Tibial artery (tissue), 4 donors: ENCODE measurements around the gene ASB7.

Source experiments
- DNase-seq, 2 donors: peaks; one replicate each; pipeline ENCODE4 v3.0.0-alpha.2; 2019
- H3K27ac ChIP-seq, 2 donors: fragments of 200-600 bp; sonication (generic) in 1 of 2; 1 replicate in 1 of 2; 2 replicates in 1 of 2; pipeline ENCODE4 v1.5.1; 2018 to 2019; ENCODE audit warnings: mild to moderate bottlenecking in 1 of 2
- H3K27me3 ChIP-seq, 2 donors: fragments of 200-600 bp; sonication (generic) in 1 of 2; one replicate each; pipeline versions ENCODE4 v1.5.1 to v1.6.0; 2016 to 2019
- H3K36me3 ChIP-seq, 3 donors: fragments of 200-600 bp; sonication (generic) in 2 of 3; one replicate each; pipeline ENCODE4 v1.5.1; 2016 to 2019; ENCODE audit warnings: mild to moderate bottlenecking in 2 of 3
- H3K4me1 ChIP-seq, 4 donors: fragments of 200-600 bp; sonication (generic) in 2 of 4; 1 replicate in 3 of 4; 2 replicates in 1 of 4; pipeline ENCODE4 v1.5.1; 2016 to 2019
- H3K4me3 ChIP-seq, 2 donors: fragments of 200-600 bp; sonication (generic) in 1 of 2; 1 replicate in 1 of 2; 2 replicates in 1 of 2; pipeline ENCODE4 v1.5.1; 2018 to 2019; ENCODE audit warnings: mild to moderate bottlenecking in 2 of 2
- H3K9me3 ChIP-seq, 3 donors: fragments of 200-600 bp; sonication (generic) in 1 of 3; one replicate each; pipeline ENCODE4 v1.5.1; 2016 to 2019
- intact Hi-C: fragments of 100-400 bp; cut with DNase I; formaldehyde crosslinking; loops from one replicate; pipeline ENCODE4 v1.15.0; 2023; ENCODE audit warnings: low total_unique reads
- TF ChIP-seq, protein P1 (sequence below), 2 experiments: fragments of 200-600 bp in 1 of 2; fragments of 450-650 bp in 1 of 2; IDR thresholded peaks; one replicate each; pipeline ENCODE4 v1.5.1; 2017 to 2019; ENCODE audit warnings: antibody characterized with exemption in 2 of 2, mild to moderate bottlenecking in 1 of 2, moderate library complexity in 1 of 2

ASB7 gene

DNA sequence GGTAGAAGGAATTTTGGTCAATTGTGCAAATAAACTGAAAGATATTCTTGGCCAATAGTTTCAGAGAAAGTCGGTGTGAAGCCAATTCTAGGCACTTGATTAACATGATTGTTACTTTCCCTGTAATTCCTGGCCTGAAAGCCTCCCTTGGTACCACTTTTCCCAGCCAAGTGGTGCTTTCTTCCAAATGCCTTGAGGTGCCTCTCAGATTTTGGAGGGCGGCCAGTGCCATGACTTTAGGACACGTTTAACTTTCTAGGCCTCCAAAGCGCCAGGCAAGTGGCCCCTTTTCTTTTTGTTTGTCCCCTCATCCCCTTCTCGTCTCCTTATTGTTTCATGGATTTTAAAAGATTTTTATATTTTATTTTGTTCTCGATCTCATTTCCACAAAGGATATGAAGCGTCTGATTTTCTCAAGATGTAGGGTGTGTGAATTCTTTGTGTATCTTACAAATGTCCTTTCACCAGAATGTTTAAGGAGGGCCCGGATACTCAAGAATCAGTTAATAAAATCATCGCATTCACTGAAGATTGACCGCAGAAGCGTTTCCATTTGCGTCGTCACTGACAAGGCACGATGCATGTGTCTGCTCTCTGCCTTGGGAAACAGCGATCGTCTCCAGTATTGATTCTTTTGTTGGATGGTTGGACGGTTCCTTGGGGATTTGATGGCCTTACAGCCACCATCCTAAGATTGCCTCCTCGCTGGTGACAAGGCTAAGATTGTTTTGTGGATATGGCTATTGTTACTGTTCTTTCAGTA, 87.8 kb downstream of the ASB7 start:
- TF ChIP-seq, protein P1, sequence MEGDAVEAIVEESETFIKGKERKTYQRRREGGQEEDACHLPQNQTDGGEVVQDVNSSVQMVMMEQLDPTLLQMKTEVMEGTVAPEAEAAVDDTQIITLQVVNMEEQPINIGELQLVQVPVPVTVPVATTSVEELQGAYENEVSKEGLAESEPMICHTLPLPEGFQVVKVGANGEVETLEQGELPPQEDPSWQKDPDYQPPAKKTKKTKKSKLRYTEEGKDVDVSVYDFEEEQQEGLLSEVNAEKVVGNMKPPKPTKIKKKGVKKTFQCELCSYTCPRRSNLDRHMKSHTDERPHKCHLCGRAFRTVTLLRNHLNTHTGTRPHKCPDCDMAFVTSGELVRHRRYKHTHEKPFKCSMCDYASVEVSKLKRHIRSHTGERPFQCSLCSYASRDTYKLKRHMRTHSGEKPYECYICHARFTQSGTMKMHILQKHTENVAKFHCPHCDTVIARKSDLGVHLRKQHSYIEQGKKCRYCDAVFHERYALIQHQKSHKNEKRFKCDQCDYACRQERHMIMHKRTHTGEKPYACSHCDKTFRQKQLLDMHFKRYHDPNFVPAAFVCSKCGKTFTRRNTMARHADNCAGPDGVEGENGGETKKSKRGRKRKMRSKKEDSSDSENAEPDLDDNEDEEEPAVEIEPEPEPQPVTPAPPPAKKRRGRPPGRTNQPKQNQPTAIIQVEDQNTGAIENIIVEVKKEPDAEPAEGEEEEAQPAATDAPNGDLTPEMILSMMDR (IDR thresholded peaks at IDR 0.05) = no peak
- Histone ChIP-seq H3K9me3 (no peaks in the 10 kb centered on the region), H3K27ac (no peak overlapping the region), H3K27me3 (no peaks in the 10 kb centered on the region), H3K4me1 (no peaks in the 10 kb centered on the region), H3K36me3 (no peaks in the 10 kb centered on the region), H3K4me3 (no peak overlapping the region)
- intact Hi-C loops = no loop called here
- DNase-seq = peak in 1 of 2 donors; percentile 39

DNA sequence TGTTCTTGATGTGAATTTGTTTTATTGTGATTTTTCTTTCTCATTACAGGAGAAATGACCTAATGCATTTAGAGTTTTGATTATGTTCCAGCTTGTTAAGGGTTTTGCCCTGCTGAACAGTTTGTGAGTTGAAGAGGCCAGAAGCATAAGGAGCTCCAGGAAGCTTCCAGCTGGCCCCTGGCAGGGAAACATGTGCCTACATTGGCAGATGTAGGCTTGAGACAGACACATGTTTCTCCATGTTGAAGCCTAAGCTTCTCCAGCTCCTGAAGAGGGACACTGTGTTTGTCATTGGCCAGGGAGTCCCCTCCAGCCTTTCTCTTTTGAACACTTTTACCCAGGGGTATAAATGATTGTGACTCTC, 88.4 kb downstream of the ASB7 start:
- no peaks in the 10 kb centered on the region for H3K36me3 ChIP-seq
- H3K9me3 ChIP-seq = peaks cover 0 to 3% (median 0%) of the 10 kb centered on the region in 3 donors
- no peak overlapping the region for H3K4me3 ChIP-seq
- no peaks in the 10 kb centered on the region for H3K4me1 ChIP-seq
- no peaks in the 10 kb centered on the region for H3K27me3 ChIP-seq
- DNase-seq = no peak
- TF ChIP-seq, protein P1 (IDR thresholded peaks at IDR 0.05) = no peak
- intact Hi-C loops = no loop called here
- no peak overlapping the region for H3K27ac ChIP-seq

DNA sequence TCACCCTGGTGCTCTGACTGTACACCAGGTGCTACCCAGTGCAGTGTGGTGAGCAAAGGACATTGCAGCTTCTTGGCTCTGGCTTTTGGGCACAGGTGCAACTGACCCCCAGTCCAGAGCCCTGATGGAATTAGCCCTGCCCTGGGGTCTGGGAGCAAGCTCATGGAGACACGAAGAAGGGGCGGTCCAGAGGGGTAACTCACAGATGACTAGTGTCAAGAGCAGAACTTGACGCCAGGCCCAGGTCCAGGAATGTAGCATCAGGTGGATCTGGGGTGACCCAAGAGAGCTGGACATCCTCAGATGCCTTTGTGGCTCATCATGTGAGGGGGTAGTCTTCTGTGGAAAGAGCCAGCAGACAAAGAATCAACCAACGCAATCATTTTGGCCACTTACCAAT, 88.9 kb downstream of the ASB7 start:
- no peak overlapping the region for H3K4me3 ChIP-seq
- intact Hi-C loops = no loop called here
- DNase-seq = peak in 1 of 2 donors; percentile 56

DNA sequence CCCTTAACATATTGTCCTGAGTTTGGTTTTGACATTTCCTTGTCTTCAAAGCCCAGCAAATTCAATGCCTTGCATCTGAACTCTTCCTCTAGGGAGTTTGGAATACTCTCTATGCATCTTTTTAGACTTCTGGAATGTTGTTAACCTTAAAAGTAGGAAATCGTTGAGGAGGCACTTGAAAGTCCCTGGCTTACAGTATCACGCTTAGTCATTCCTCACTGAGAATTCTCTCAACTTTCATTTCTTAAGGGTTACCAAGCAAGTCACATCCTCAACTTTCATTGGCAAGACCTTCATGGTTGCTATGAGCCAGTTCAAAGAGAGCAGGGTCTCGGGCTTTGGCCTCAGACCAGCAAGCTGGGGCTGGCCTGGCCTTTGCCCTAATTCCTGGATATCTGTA, 89.9 kb downstream of the ASB7 start:
- DNase-seq = no peak
- Histone ChIP-seq H3K36me3 (no peaks in the 10 kb centered on the region), H3K27ac (no peak overlapping the region), H3K9me3 (peaks cover 0 to 3% (median 0%) of the 10 kb centered on the region in 3 donors), H3K4me3 (no peak overlapping the region), H3K4me1 (no peaks in the 10 kb centered on the region), H3K27me3 (no peaks in the 10 kb centered on the region)
- TF ChIP-seq, protein P1 (IDR thresholded peaks at IDR 0.05) = no peak
- intact Hi-C loops = no loop called here

More for the DNA sequence above, 88.9 kb downstream of the ASB7 start:
- Histone ChIP-seq H3K27ac (no peak overlapping the region), H3K27me3 (no peaks in the 10 kb centered on the region), H3K4me1 (no peaks in the 10 kb centered on the region), H3K36me3 (no peaks in the 10 kb centered on the region), H3K9me3 (peaks cover 0 to 3% (median 0%) of the 10 kb centered on the region in 3 donors)
- TF ChIP-seq, protein P1 (IDR thresholded peaks at IDR 0.05) = no peak

DNA sequence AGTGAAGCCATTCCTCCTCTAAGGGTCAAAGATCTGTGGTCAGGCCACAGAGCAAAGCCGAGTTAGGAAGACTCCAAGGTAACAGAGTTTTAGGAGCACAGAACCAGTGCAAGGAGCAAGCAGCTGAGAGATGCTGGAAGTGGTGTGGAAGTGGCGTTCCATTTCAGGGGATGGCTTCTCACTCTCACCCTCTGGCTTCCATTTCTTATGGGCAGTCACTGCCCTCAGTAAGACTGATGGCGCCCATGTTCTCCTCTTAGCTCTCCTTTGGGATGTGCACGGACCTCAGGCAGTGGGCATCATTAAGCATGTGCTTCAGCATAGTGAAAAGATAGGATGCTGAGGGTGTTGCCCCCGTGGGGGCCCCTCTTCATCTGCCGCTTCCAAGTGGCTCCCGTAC, 90.3 kb downstream of the ASB7 start:
- H3K36me3 ChIP-seq = no peaks in the 10 kb centered on the region
- H3K27ac ChIP-seq = no peak overlapping the region
- peaks cover 0 to 3% (median 0%) of the 10 kb centered on the region in 3 donors for H3K9me3 ChIP-seq
- TF ChIP-seq, protein P1 (IDR thresholded peaks at IDR 0.05) = no peak
- no peaks in the 10 kb centered on the region for H3K27me3 ChIP-seq
- intact Hi-C loops = no loop called here
- no peaks in the 10 kb centered on the region for H3K4me1 ChIP-seq
- DNase-seq = peak in 1 of 2 donors; percentile 32
- H3K4me3 ChIP-seq = no peak overlapping the region
